Activated CD8-positive, alpha-beta T cell treated with anti-CD3 and anti-CD28 coated beads for 36 hours (primary cell): ENCODE measurements around the gene DCAF17. TPM values are rescaled to one million over a fixed set of nuclear protein-coding genes. Genes with fewer than 3 reads are reported as not detected.
"Not testable (repeated sequence)": the region's sequence is repeated elsewhere in the genome, so short reads cannot be mapped to it uniquely, and the experiment has no call there.

ENCODE experiments used
- ATAC-seq: fragments of 200-7000 bp; cut with Tn5 transposase; one replicate; pipeline ENCODE4 v1.10.0; 2021; ENCODE audit warnings: mild to moderate bottlenecking, moderate library complexity
- CTCF ChIA-PET: fragments of 350-600 bp; sonication (Branson Sonifier 250); formaldehyde crosslinking; loops from one replicate; lab custom pipeline; 2021; ENCODE audit warnings: antibody characterized with exemption; lab: Charles Lee
- POLR2A ChIA-PET: fragments of 350-600 bp; sonication (Branson Sonifier 250); formaldehyde crosslinking; loops from one replicate; lab custom pipeline; 2021; ENCODE audit warnings: antibody characterized with exemption; lab: Charles Lee
- DNase-seq: peaks from one replicate; pipeline ENCODE4 v3.0.0-alpha.2; 2020
- H3K27ac Mint-ChIP-seq: one replicate; pipeline ENCODE4 v1.8.0; 2021; ENCODE audit warnings: mild to moderate bottlenecking, mixed read lengths
- H3K27me3 Mint-ChIP-seq: one replicate; pipeline ENCODE4 v1.8.0; 2021; ENCODE audit warnings: mixed read lengths
- H3K36me3 Mint-ChIP-seq: one replicate; pipeline ENCODE4 v1.8.0; 2021; ENCODE audit warnings: low read depth, mixed read lengths
- H3K4me1 Mint-ChIP-seq: one replicate; pipeline ENCODE4 v1.8.0; 2021; ENCODE audit warnings: low read depth, mixed read lengths
- H3K4me3 Mint-ChIP-seq: one replicate; pipeline ENCODE4 v1.8.0; 2021; ENCODE audit warnings: mild to moderate bottlenecking, moderate library complexity, mixed read lengths
- H3K9me3 Mint-ChIP-seq: one replicate; pipeline ENCODE4 v1.8.0; 2021; ENCODE audit warnings: mixed read lengths
- CTCF ChIP-seq: fragments of 200-600 bp; IDR thresholded peaks from one replicate; pipeline ENCODE4 v1.8.0; 2022; ENCODE audit warnings: antibody characterized with exemption, mild to moderate bottlenecking
- intact Hi-C: fragments of 100-400 bp; cut with micrococcal nuclease; formaldehyde crosslinking; loops from one replicate; pipeline ENCODE4 v1.10.0; 2022
- total RNA-seq, 2 experiments: library from RNA; stranded (reverse); gene quantifications; one replicate each; pipeline ENCODE4 v1.2.3, GENCODE V29; 2021

Gene DCAF17
- total RNA-seq, 2 experiments from 2014 or later: 19.0 to 20.1 TPM

GRCh38 chr2:171419333-171419732 lies 14.7 kb upstream of the DCAF17 start:
- peaks cover 17% of the 10 kb centered on the region for H3K9me3 Mint-ChIP-seq
- ATAC-seq (no peak), DNase-seq (no peak)
- H3K27me3 Mint-ChIP-seq: no peaks in the 10 kb centered on the region
- POLR2A ChIA-PET: no interaction called here
- H3K36me3 Mint-ChIP-seq: peaks cover 45% of the 10 kb centered on the region
- CTCF ChIA-PET: no interaction called here
- no peak overlapping the region for H3K27ac Mint-ChIP-seq
- intact Hi-C loops: loop anchor here (5.0 to 10.0 kb wide), 4 partner anchors 95 to 447 kb away; no protein-coding TSS in a partner anchor
- peaks cover 35% of the 10 kb centered on the region for H3K4me1 Mint-ChIP-seq
- TF ChIP-seq CTCF: no peak
- H3K4me3 Mint-ChIP-seq: no peak overlapping the region

GRCh38 chr2:171420728-171421563 lies 13.1 kb upstream of the DCAF17 start:
- TF ChIP-seq CTCF: no peak
- ChIA-PET POLR2A (interaction anchor here (0.7 to 1.0 kb wide), 5 partner anchors 8 to 261 kb away, joined by 3 read pairs; no protein-coding TSS in a partner anchor), CTCF (interaction anchor here (1.1 to 1.2 kb wide), 3 partner anchors 10 to 73 kb away, joined by 3 to 5 read pairs (median 4); no protein-coding TSS in a partner anchor)
- intact Hi-C loops: no loop called here
- peaks cover 26% of the 10 kb centered on the region for H3K4me1 Mint-ChIP-seq
- ATAC-seq (peak; percentile 45), DNase-seq (no peak)
- no peak overlapping the region for H3K4me3 Mint-ChIP-seq
- peak overlapping the region; percentile 62 for H3K27ac Mint-ChIP-seq
- peaks cover 21% of the 10 kb centered on the region for H3K9me3 Mint-ChIP-seq
- H3K36me3 Mint-ChIP-seq: peaks cover 51% of the 10 kb centered on the region
- H3K27me3 Mint-ChIP-seq: no peaks in the 10 kb centered on the region

GRCh38 chr2:171422710-171423495 lies 11.1 kb upstream of the DCAF17 start:
- H3K27me3 Mint-ChIP-seq, ATAC-seq, DNase-seq, H3K27ac Mint-ChIP-seq, CTCF ChIA-PET, intact Hi-C loops, POLR2A ChIA-PET, H3K4me3 Mint-ChIP-seq: not testable (repeated sequence)
- Mint-ChIP-seq H3K4me1 (peaks cover 22% of the 10 kb centered on the region), H3K36me3 (peaks cover 53% of the 10 kb centered on the region), H3K9me3 (peaks cover 21% of the 10 kb centered on the region)

- POLR2A ChIA-PET: interaction anchor here (0.5 to 1.1 kb wide), 5 partner anchors 9 to 502 kb away, joined by 3 read pairs; partner anchors contain the start of gene GORASP2
- no peaks in the 10 kb centered on the region for H3K27me3 Mint-ChIP-seq
- peaks cover 6% of the 10 kb centered on the region for H3K9me3 Mint-ChIP-seq
- peaks cover 55% of the 10 kb centered on the region for H3K36me3 Mint-ChIP-seq
- intact Hi-C loops: loop anchor here (5.0 kb wide), 1 partner anchor 273 kb away; no protein-coding TSS in a partner anchor
- no peak overlapping the region for H3K4me3 Mint-ChIP-seq
- peak; percentile 9 for DNase-seq
- H3K27ac Mint-ChIP-seq: no peak overlapping the region
- no peak for ATAC-seq
- peaks cover 33% of the 10 kb centered on the region for H3K4me1 Mint-ChIP-seq
- CTCF ChIA-PET: interaction anchor here (0.9 to 1.5 kb wide), 4 partner anchors 11 to 458 kb away, joined by 3 to 5 read pairs (median 4); no protein-coding TSS in a partner anchor
- no peak for TF ChIP-seq CTCF
These were observed 3.3 kb upstream of the DCAF17 start for GRCh38 chr2:171430516-171431410.
